ENCODE measurements around the gene RXRB. TPM values are rescaled to one million over a fixed set of nuclear protein-coding genes. Genes with fewer than 3 reads are reported as not detected.

The RXRB gene
- total RNA-seq, 1 donor from 2014 or later: 61.9 TPM

DNA sequence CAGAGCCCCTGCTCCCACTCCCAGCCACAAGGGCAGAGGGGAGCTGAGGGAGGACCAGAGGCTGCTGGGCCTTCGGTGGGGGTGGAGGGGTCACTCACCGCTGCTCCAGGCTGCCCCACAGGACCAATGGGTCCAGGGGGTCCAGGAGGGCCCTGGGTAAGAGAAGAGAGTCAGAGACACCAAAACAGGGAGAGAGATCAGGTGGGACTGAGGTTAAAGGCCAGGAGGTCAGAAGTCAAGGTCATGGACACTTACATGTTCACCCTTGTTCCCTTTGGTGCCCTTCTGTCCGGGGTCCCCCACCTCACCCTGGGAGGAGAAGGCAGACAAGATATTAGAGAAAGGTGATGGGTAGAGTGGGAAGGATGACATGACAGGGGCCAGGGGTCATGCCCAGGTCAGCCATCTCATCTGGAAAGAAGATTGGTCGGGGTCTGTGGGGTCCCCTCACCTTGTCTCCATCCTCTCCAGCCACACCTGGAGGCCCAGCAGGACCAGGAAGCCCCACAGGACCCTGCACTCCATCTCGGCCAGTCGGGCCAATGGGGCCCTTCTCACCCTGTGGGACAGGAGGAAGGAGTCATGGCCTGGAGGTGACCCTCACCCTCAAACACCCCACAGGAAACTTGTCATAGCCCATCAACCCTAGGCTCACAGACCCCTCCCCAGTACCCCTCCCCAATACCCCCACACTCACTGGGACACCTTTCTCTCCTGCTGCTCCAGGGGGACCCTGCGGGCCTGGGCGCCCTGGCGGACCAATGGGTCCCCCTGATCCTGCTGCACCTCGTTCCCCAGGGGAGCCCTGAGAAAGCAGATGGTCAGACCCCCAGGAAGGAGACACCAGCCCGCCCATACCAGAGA, 29.2 kb downstream of the RXRB start:
- TF ChIP-seq, protein P1, sequence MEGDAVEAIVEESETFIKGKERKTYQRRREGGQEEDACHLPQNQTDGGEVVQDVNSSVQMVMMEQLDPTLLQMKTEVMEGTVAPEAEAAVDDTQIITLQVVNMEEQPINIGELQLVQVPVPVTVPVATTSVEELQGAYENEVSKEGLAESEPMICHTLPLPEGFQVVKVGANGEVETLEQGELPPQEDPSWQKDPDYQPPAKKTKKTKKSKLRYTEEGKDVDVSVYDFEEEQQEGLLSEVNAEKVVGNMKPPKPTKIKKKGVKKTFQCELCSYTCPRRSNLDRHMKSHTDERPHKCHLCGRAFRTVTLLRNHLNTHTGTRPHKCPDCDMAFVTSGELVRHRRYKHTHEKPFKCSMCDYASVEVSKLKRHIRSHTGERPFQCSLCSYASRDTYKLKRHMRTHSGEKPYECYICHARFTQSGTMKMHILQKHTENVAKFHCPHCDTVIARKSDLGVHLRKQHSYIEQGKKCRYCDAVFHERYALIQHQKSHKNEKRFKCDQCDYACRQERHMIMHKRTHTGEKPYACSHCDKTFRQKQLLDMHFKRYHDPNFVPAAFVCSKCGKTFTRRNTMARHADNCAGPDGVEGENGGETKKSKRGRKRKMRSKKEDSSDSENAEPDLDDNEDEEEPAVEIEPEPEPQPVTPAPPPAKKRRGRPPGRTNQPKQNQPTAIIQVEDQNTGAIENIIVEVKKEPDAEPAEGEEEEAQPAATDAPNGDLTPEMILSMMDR (conservative IDR thresholded peaks at IDR 0.05): no peak
- no peaks in the 10 kb centered on the region for H3K9me3 Mint-ChIP-seq
- DNase-seq (ENCODE audit: extremely low spot score, unreplicated experiment): no peak
- H3K36me3 Mint-ChIP-seq: no peaks in the 10 kb centered on the region
- H3K27me3 Mint-ChIP-seq: peaks cover 4% of the 10 kb centered on the region
- no peak overlapping the region for H3K4me3 Mint-ChIP-seq
- no peaks in the 10 kb centered on the region for H3K4me1 Mint-ChIP-seq (ENCODE audit: unreplicated experiment)
- no peak overlapping the region for H3K27ac Mint-ChIP-seq

DNA sequence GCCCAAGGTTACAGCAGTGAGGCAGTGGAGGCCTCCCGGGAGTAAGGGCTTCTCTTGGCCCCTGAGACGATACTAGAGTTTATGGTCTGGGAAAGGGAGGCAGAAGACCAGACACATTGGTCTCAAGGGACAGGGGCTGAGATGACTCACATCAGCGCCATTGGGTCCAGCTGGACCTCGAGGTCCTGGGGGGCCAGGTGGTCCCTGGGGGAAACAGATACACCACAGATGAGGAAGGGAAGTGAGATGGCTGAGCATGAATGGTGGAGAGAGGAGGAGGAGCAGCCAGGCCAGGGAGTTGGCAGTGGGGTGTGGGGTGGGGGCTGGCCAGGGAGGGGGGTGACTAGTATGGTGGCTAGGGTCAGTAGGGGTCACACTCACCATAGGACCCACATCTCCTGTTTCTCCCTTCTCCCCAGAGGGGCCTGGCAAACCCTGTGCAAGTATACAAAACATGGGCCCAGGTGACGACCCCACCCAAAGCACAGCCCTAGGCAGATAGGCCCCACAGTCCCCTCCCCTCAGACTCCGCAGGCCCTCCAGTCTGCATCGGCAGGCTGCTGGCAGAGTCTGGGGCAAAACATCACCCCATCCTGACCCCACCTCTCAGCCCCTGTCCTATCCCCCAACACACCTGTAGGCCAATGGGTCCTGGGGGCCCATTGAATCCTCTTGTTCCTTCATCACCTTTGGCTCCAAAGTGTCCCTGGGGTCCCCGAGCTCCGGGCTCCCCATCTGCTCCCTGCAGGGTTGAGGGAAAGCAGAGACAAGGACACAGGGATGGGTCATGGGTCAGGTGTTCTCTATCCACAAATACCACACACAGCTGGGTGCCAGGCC, 30.1 kb downstream of the RXRB start:
- Mint-ChIP-seq H3K4me1 (ENCODE audit: unreplicated experiment) (no peaks in the 10 kb centered on the region), H3K27ac (no peak overlapping the region), H3K4me3 (no peak overlapping the region), H3K27me3 (no peaks in the 10 kb centered on the region), H3K9me3 (no peaks in the 10 kb centered on the region), H3K36me3 (no peaks in the 10 kb centered on the region)
- TF ChIP-seq, protein P1 (conservative IDR thresholded peaks at IDR 0.05): no peak
- no peak for DNase-seq (ENCODE audit: extremely low spot score, unreplicated experiment)

DNA sequence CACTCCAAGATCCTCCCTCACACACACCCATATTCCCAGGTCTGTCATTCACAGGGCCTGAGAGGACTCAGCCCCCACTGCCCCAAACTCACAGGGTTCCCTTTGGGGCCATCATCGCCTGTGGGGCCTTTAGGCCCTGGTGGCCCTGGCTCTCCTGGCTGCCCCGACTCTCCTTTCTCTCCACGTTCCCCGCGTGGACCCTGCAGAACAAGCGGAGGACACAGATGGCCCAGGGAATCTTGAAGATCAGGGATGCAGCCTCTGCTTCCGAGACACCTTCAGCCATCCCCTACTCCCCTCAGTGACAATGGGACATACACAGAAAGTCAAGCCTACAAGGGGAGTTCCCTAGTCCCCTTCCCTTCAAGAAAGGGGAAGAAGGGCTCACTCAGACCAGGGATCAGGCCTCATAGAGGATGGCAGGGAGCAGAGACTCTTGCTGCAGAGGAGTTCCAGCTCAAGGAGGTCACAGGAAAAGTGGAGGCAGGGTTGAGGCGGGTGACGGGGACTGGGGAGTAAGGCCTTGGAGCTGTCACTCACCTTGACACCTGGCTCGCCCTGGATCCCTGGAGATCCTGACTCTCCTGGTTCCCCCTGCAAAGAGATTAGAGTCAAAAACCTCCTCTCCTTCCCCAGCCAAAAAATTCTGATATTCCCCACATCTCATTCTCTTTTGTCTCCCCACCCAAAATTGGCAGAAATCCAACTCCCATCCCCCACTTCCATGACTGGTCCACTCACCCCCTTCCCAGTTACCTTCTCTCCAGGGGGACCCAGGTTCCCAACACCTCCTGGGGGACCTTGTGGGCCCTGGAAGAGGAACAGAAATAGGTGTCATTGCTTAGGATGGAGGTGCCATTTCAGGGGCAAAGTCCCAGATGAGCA, 30.9 kb downstream of the RXRB start:
- no peaks in the 10 kb centered on the region for H3K4me1 Mint-ChIP-seq (ENCODE audit: unreplicated experiment)
- H3K27me3 Mint-ChIP-seq: no peaks in the 10 kb centered on the region
- no peaks in the 10 kb centered on the region for H3K36me3 Mint-ChIP-seq
- DNase-seq (ENCODE audit: extremely low spot score, unreplicated experiment): no peak
- TF ChIP-seq, protein P1 (conservative IDR thresholded peaks at IDR 0.05): no peak
- no peak overlapping the region for H3K27ac Mint-ChIP-seq
- H3K4me3 Mint-ChIP-seq: no peak overlapping the region
- H3K9me3 Mint-ChIP-seq: no peaks in the 10 kb centered on the region

DNA sequence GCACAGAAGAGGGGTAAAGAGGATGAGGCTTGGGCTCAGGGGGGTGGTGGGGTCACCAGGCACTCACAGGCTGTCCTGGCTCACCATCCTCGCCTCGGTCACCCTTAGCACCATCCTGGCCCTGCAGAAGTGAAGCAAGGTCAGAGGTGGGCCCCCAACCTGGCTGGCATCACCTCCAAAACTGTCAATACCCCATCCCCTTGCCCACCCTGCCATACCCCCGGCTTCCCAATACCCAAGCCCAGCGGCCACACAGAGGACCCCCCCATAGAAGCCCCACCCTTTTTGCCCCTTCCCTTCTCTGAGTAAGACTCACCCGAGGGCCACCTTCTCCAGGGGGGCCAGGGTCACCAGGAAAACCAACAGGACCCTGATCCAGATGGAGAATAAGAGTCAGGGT, 31.8 kb downstream of the RXRB start:
- Mint-ChIP-seq H3K27me3 (peaks cover 5% of the 10 kb centered on the region), H3K9me3 (no peaks in the 10 kb centered on the region), H3K4me3 (no peak overlapping the region), H3K36me3 (no peaks in the 10 kb centered on the region), H3K4me1 (ENCODE audit: unreplicated experiment) (no peaks in the 10 kb centered on the region), H3K27ac (no peak overlapping the region)
- TF ChIP-seq, protein P1 (conservative IDR thresholded peaks at IDR 0.05): no peak
- no peak for DNase-seq (ENCODE audit: extremely low spot score, unreplicated experiment)

DNA sequence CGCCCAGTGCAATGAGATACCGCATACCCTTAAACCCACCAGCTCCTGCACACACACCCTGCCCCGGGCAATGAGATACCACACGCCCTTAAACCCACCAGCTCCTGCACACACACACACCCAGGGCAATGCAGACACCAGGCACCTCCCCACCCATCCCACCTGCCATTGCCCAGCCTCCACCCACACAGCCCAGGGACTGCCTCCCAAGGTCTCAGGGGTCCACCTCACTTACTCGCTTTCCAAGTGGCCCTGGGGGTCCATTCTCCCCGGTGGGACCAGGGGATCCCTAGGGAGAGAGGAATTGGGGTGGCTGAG, 32.2 kb downstream of the RXRB start:
- H3K27me3 Mint-ChIP-seq: peaks cover 5% of the 10 kb centered on the region
- no peaks in the 10 kb centered on the region for H3K9me3 Mint-ChIP-seq
- no peak overlapping the region for H3K27ac Mint-ChIP-seq
- H3K4me1 Mint-ChIP-seq (ENCODE audit: unreplicated experiment): no peaks in the 10 kb centered on the region
- DNase-seq (ENCODE audit: extremely low spot score, unreplicated experiment): no peak
- H3K4me3 Mint-ChIP-seq: no peak overlapping the region
- TF ChIP-seq, protein P1 (conservative IDR thresholded peaks at IDR 0.05): no peak
- H3K36me3 Mint-ChIP-seq: no peaks in the 10 kb centered on the region
